ENCODE data around the gene GPRIN3.
A peak's percentile ranks its signal among the peaks of the same experiment; 100 is the strongest.
"Not testable (repeated sequence)": the region's sequence is repeated elsewhere in the genome, so short reads cannot be mapped to it uniquely, and the experiment has no call there.

The GPRIN3 gene

DNA sequence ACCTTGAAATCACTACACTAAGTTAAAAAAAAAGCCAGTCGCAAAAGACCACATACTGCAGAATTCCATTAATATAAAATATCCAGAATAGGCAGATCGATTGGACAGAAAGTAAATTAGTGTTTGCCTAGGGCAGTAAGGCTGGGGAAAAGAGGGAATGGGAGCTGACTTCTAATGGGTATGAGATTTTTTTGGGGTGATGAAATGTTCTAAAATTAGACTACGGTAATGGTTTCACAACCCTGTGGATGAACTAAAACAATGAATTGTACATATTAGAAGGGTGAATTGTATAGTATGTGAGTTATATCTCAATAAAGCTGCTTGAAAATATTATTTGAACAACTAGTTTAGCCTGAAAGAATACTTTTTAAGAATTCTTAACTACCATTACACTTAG, 6.7 kb upstream of the GPRIN3 start:
- TF ChIP-seq, protein P1, sequence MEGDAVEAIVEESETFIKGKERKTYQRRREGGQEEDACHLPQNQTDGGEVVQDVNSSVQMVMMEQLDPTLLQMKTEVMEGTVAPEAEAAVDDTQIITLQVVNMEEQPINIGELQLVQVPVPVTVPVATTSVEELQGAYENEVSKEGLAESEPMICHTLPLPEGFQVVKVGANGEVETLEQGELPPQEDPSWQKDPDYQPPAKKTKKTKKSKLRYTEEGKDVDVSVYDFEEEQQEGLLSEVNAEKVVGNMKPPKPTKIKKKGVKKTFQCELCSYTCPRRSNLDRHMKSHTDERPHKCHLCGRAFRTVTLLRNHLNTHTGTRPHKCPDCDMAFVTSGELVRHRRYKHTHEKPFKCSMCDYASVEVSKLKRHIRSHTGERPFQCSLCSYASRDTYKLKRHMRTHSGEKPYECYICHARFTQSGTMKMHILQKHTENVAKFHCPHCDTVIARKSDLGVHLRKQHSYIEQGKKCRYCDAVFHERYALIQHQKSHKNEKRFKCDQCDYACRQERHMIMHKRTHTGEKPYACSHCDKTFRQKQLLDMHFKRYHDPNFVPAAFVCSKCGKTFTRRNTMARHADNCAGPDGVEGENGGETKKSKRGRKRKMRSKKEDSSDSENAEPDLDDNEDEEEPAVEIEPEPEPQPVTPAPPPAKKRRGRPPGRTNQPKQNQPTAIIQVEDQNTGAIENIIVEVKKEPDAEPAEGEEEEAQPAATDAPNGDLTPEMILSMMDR (conservative IDR thresholded peaks at IDR 0.05; ENCODE audit: low read length): no peak
- no peak overlapping the region for H3K4me3 ChIP-seq (ENCODE audit: low read length)
- DNase-seq (ENCODE audit: low read depth): peak; percentile 29

GRCh38 chr4:89312066-89312465, 4.5 kb upstream of the GPRIN3 start:
- TF ChIP-seq, protein P1 (conservative IDR thresholded peaks at IDR 0.05; ENCODE audit: low read length): no peak
- no peak overlapping the region for H3K4me3 ChIP-seq (ENCODE audit: low read length)
- peak; percentile 48 for DNase-seq (ENCODE audit: low read depth)

DNA sequence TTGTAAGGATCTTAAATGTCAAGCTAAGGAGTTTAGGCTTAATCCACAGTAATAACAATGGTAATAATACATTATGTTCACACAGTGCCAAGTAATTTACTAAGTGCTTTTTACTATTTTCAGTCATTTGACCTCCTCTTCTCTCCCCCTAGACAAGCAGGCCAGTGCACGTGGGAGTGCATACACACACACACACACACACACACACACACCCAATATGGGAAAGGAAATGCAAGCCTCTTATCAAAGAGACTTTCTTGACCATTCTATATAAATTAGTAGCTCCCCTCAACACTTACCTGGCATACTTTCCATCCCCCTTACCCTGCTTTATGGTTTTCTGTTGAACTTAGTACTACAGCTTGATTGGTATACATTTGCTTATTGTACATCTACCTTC, 3.8 kb upstream of the GPRIN3 start:
- TF ChIP-seq, protein P1 (conservative IDR thresholded peaks at IDR 0.05; ENCODE audit: low read length): no peak
- no peak for DNase-seq (ENCODE audit: low read depth)
- H3K4me3 ChIP-seq (ENCODE audit: low read length): no peak overlapping the region

- not testable (repeated sequence) for DNase-seq (ENCODE audit: low read depth); H3K4me3 ChIP-seq (ENCODE audit: low read length)
Observed at GRCh38 chr4:89309154-89309553, 1.6 kb upstream of the GPRIN3 start.

DNA sequence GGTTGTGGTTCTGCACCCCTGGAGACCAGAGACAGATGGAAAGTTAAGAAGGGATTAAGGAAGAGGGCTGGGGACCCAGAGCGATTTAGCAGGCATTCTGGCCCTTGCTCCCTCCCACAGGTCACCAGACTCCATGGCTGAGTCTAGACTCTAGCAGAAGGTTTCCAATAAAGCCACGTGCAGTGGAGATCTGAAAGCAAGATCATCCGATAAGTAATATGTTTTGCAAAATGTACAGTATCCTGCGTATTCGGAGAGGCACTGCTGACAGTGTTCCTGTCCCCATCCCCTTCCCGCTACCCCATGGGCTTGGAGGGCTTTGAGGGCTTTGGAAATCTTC, 531 bp upstream of the GPRIN3 start:
- no peak for DNase-seq (ENCODE audit: low read depth)
- peak overlapping the region; percentile 54 for H3K4me3 ChIP-seq (ENCODE audit: low read length)
- TF ChIP-seq, protein P1 (conservative IDR thresholded peaks at IDR 0.05; ENCODE audit: low read length): no peak

GRCh38 chr4:89307178-89307445, 488 bp downstream of the GPRIN3 start:
- H3K4me3 ChIP-seq (ENCODE audit: low read length): peak overlapping the region; percentile 54
- TF ChIP-seq, protein P1 (conservative IDR thresholded peaks at IDR 0.05; ENCODE audit: low read length): no peak

DNA sequence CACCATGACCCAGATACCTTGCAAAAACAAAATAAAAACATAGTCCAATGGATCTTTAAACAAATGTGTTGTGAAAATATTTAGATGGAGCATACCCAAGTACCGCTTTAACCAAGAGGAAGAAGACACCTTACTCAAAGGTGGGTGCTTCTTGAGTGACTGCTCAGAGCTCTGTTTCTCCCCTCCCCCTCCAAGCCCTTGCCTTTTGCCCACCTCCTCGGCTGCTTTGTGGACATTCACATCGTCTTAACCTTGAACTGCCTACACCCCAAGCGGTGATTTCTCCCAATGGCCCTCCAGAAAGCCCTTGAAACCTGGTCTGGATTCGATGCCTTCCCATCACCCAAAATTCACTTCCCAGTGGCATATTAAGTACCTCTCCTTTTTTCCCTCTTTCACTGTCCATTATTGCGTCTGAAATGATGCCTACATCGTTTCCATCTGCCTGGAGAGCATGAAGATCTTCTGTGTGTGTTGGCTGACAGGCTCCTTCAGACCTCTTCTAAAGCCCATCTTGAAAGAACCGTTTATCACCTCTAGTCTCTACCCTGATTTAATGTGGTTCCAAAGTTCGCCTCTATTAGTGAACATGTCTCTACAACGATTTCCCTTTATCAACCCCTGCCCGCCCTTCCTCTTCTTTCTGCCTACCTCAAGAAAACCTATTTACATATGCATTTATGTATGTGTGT, 968 bp downstream of the GPRIN3 start:
- TF ChIP-seq, protein P1 (conservative IDR thresholded peaks at IDR 0.05; ENCODE audit: low read length): no peak
- H3K4me3 ChIP-seq (ENCODE audit: low read length): no peak overlapping the region
- DNase-seq (ENCODE audit: low read depth): no peak

More at GRCh38 chr4:89307178-89307445, 488 bp downstream of the GPRIN3 start:
- no peak for DNase-seq (ENCODE audit: low read depth)

Data from AG10803 (cell line).